ENCODE results near the gene WDR1. TPM values are rescaled to one million over a fixed set of nuclear protein-coding genes. Genes with fewer than 3 reads are reported as not detected.

The WDR1 gene
- polyA plus RNA-seq, 3 donors: 206 to 251 (median 243) TPM

- Mint-ChIP-seq H3K27me3 (ENCODE audit: low read depth in 3 of 3) (peaks cover 0 to 1% (median 0%) of the 10 kb centered on the region in 3 donors), H3K27ac (no peak overlapping the region), H3K4me1 (peaks cover 24% of the 10 kb centered on the region), H3K4me3 (no peak overlapping the region), H3K9me3 (peaks cover 4 to 13% (median 11%) of the 10 kb centered on the region in 7 donors), H3K36me3 (peaks cover 11 to 13% of the 10 kb centered on the region in 2 donors)
- TF ChIP-seq CTCF (IDR thresholded peaks at IDR 0.05): no peak
- Histone ChIP-seq H3K79me2 (ENCODE audit: insufficient read depth, low read length) (no peaks in the 10 kb centered on the region), H3K4me3 (replicated peaks in 1 of 3; ENCODE audit: low read depth in 2 of 3, low read length in 3 of 3) (no peak overlapping the region), H3K27ac (ENCODE audit: low read depth in 1 of 2, low read length in 2 of 2) (no peak overlapping the region), H2AFZ (ENCODE audit: insufficient read depth, low read depth, low read length, poor library complexity, severe bottlenecking) (no peak overlapping the region), H4K20me1 (ENCODE audit: insufficient read depth, low read length) (no peaks in the 10 kb centered on the region), H3K4me2 (replicated peaks; ENCODE audit: extremely low read depth, low read length, poor library complexity, severe bottlenecking) (no peak overlapping the region), H3K4me1 (ENCODE audit: control insufficient read depth in 1 of 2, insufficient read depth in 2 of 2, low read length in 2 of 2) (peaks cover 23 to 25% of the 10 kb centered on the region in 2 donors), H3K27me3 (ENCODE audit: control insufficient read depth in 2 of 2, insufficient read depth in 2 of 2, low read length in 2 of 2) (no peaks in the 10 kb centered on the region), H3K9me3 (replicated peaks in 1 of 2; ENCODE audit: control insufficient read depth in 1 of 2, insufficient read depth in 1 of 2, low read length in 2 of 2) (peaks cover 0 to 7% of the 10 kb centered on the region in 2 donors), H3K36me3 (replicated peaks in 1 of 2; ENCODE audit: control insufficient read depth in 1 of 2, insufficient read depth in 2 of 2, low read length in 2 of 2) (no peaks in the 10 kb centered on the region), H3K9ac (ENCODE audit: insufficient read depth, low read length, poor library complexity, severe bottlenecking) (no peak overlapping the region)
- DNase-seq: no peak
- 100% methylated on average over 1 of the region's 6 CpGs for WGBS (ENCODE audit: insufficient coverage)
- intact Hi-C loops (cut with micrococcal nuclease): no loop called here
Observed at GRCh38 chr4:10041036-10041435, 75.6 kb downstream of the WDR1 start.

GRCh38 chr4:10040049-10040892, 76.3 kb downstream of the WDR1 start:
- H3K9ac ChIP-seq (ENCODE audit: insufficient read depth, low read length, poor library complexity, severe bottlenecking): no peak overlapping the region
- H3K9me3 Mint-ChIP-seq: peaks cover 4 to 13% (median 11%) of the 10 kb centered on the region in 7 donors
- intact Hi-C loops (cut with micrococcal nuclease): no loop called here
- no peaks in the 10 kb centered on the region for H3K27me3 ChIP-seq (ENCODE audit: control insufficient read depth in 2 of 2, insufficient read depth in 2 of 2, low read length in 2 of 2)
- DNase-seq: no peak
- H3K27me3 Mint-ChIP-seq (ENCODE audit: low read depth in 3 of 3): peaks cover 0 to 1% (median 0%) of the 10 kb centered on the region in 3 donors
- H3K79me2 ChIP-seq (ENCODE audit: insufficient read depth, low read length): no peaks in the 10 kb centered on the region
- H3K4me1 ChIP-seq (ENCODE audit: control insufficient read depth in 1 of 2, insufficient read depth in 2 of 2, low read length in 2 of 2): peaks cover 16 to 17% of the 10 kb centered on the region in 2 donors
- H3K27ac ChIP-seq (ENCODE audit: low read depth in 1 of 2, low read length in 2 of 2): no peak overlapping the region
- TF ChIP-seq CTCF (IDR thresholded peaks at IDR 0.05): no peak
- peak overlapping the region in 1 of 7 donors; percentile 6 for H3K27ac Mint-ChIP-seq
- peaks cover 11 to 13% of the 10 kb centered on the region in 2 donors for H3K36me3 Mint-ChIP-seq
- H3K4me1 Mint-ChIP-seq: peaks cover 17% of the 10 kb centered on the region
- WGBS (ENCODE audit: insufficient coverage): 100% methylated on average over 5 of the region's 10 CpGs
- no peak overlapping the region for H3K4me3 Mint-ChIP-seq
- no peak overlapping the region for H3K4me3 ChIP-seq (replicated peaks in 1 of 3; ENCODE audit: low read depth in 2 of 3, low read length in 3 of 3)
- H4K20me1 ChIP-seq (ENCODE audit: insufficient read depth, low read length): no peaks in the 10 kb centered on the region
- no peak overlapping the region for H2AFZ ChIP-seq (ENCODE audit: insufficient read depth, low read depth, low read length, poor library complexity, severe bottlenecking)
- H3K4me2 ChIP-seq (replicated peaks; ENCODE audit: extremely low read depth, low read length, poor library complexity, severe bottlenecking): no peak overlapping the region
- H3K9me3 ChIP-seq (replicated peaks in 1 of 2; ENCODE audit: control insufficient read depth in 1 of 2, insufficient read depth in 1 of 2, low read length in 2 of 2): peaks cover 0 to 7% of the 10 kb centered on the region in 2 donors
- no peaks in the 10 kb centered on the region for H3K36me3 ChIP-seq (replicated peaks in 1 of 2; ENCODE audit: control insufficient read depth in 1 of 2, insufficient read depth in 2 of 2, low read length in 2 of 2)

Measured in CD14-positive monocyte (primary cell).